Neutrophil (primary cell): ENCODE results near the gene GPN1.

Experiments used
- H3K27ac ChIP-seq: fragments of 200-600 bp; sonication (generic); 2 replicates; pipeline ENCODE4 v1.5.1; 2016; ENCODE audit warnings: mild to moderate bottlenecking, moderate library complexity
- H3K27me3 ChIP-seq: fragments of 200-600 bp; sonication (generic); 2 replicates; pipeline ENCODE4 v1.6.0; 2016; ENCODE audit warnings: mild to moderate bottlenecking
- H3K36me3 ChIP-seq: fragments of 200-600 bp; sonication (generic); 2 replicates; pipeline ENCODE4 v1.5.1; 2017
- H3K4me1 ChIP-seq, 2 experiments: fragments of 200-600 bp in 1 of 2; sonication (generic) in 1 of 2; 1 replicate in 1 of 2; 2 replicates in 1 of 2; pipeline versions ENCODE4 v1.5.1 to v1.6.1; 2013 to 2016; ENCODE audit warnings: low read depth in 1 of 2, low read length in 1 of 2, mild to moderate bottlenecking in 1 of 2, moderate library complexity in 1 of 2; ENCODE audit not compliant: control insufficient read depth in 1 of 2, insufficient read depth in 1 of 2
- H3K4me3 ChIP-seq, 2 experiments: fragments of 200-600 bp in 1 of 2; sonication (generic) in 1 of 2; 1 replicate in 1 of 2; 2 replicates in 1 of 2; pipeline ENCODE4 v1.5.1; 2013 to 2016; ENCODE audit warnings: low read depth in 1 of 2, low read length in 1 of 2, mild to moderate bottlenecking in 1 of 2, moderate library complexity in 1 of 2
- H3K9me3 ChIP-seq: fragments of 200-600 bp; sonication (generic); 2 replicates; pipeline ENCODE4 v1.5.1; 2016
- CTCF ChIP-seq: fragments of 200-600 bp; sonication (generic); IDR thresholded peaks from 2 replicates; pipeline ENCODE4 v1.5.1; 2016; ENCODE audit warnings: antibody characterized with exemption

Gene GPN1

GRCh38 chr2:27628767-27629709, at the start of gene GPN1, which contains the start of gene CCDC121:
Gene GPN1, plus strand, starts transcription at chr2:27629050. Its CDS starts 9 bp downstream, at chr2:27629059.
Gene CCDC121, minus strand, starts transcription at chr2:27629012. Its CDS starts 1,213 bp downstream, at chr2:27627799.
- Histone ChIP-seq H3K4me1 (peaks cover 30 to 31% of the 10 kb centered on the region in 2 experiments), H3K27me3 (no peaks in the 10 kb centered on the region), H3K9me3 (no peaks in the 10 kb centered on the region), H3K4me3 (peak within 1 kb of the TSS; percentile 73 to 93), H3K27ac (peak within 1 kb of the TSS; percentile 87), H3K36me3 (peaks cover 15% of the 10 kb centered on the region)
- peak; percentile 16 for TF ChIP-seq CTCF

GRCh38 chr2:27581417-27582128, 47.3 kb upstream of the GPN1 start:
- H3K36me3 ChIP-seq = no peaks in the 10 kb centered on the region
- H3K27ac ChIP-seq = peak overlapping the region; percentile 77
- no peaks in the 10 kb centered on the region for H3K9me3 ChIP-seq
- peaks cover 15% of the 10 kb centered on the region for H3K27me3 ChIP-seq
- no peak for TF ChIP-seq CTCF
- H3K4me3 ChIP-seq = no peak overlapping the region
- H3K4me1 ChIP-seq = peaks cover 17 to 18% of the 10 kb centered on the region in 2 experiments

- Histone ChIP-seq H3K4me1 (peaks cover 17 to 18% of the 10 kb centered on the region in 2 experiments), H3K27me3 (peaks cover 12% of the 10 kb centered on the region), H3K9me3 (no peaks in the 10 kb centered on the region), H3K4me3 (peak overlapping the region; percentile 77 to 81), H3K36me3 (no peaks in the 10 kb centered on the region), H3K27ac (peak overlapping the region; percentile 77)
- no peak for TF ChIP-seq CTCF
These were observed 46.6 kb upstream of the GPN1 start for GRCh38 chr2:27582129-27582694.

GRCh38 chr2:27582695-27583389, 46.0 kb upstream of the GPN1 start, which contains the start of gene ZNF512:
Gene ZNF512, plus strand, starts transcription at chr2:27583042. Its CDS starts 71 bp downstream, at chr2:27583113.
- peaks cover 17 to 18% of the 10 kb centered on the region in 2 experiments for H3K4me1 ChIP-seq
- no peaks in the 10 kb centered on the region for H3K9me3 ChIP-seq
- no peaks in the 10 kb centered on the region for H3K36me3 ChIP-seq
- peak within 1 kb of the TSS; percentile 77 for H3K27ac ChIP-seq
- peak within 1 kb of the TSS; percentile 77 to 81 for H3K4me3 ChIP-seq
- H3K27me3 ChIP-seq = peaks cover 12% of the 10 kb centered on the region
- no peak for TF ChIP-seq CTCF
